Activated CD4-positive, alpha-beta T cell treated with anti-CD3 and anti-CD28 coated beads, Interleukin-2, Interleukin-4, amounts not matched to agents 100 ng/mL and 50 ng/mL, durations not matched to agents 16 hours and 8 hours (primary cell): ENCODE results near the gene FOXP4.

Experiments
- DNase-seq: peaks from one replicate; pipeline ENCODE4 v3.0.0-alpha.2; 2020; ENCODE audit warnings: low spot score

FOXP4 gene

GRCh38 chr6:41547799-41548097 is 1.6 kb downstream of the FOXP4 start:
- no peak for DNase-seq

GRCh38 chr6:41548098-41548840 is 2.1 kb downstream of the FOXP4 start:
- no peak for DNase-seq

- no peak for DNase-seq
These were observed 2.9 kb downstream of the FOXP4 start for GRCh38 chr6:41548841-41549642.

- DNase-seq: no peak
These were observed 3.5 kb downstream of the FOXP4 start for GRCh38 chr6:41549673-41550072.

- no peak for DNase-seq
These were observed 5.0 kb downstream of the FOXP4 start for GRCh38 chr6:41551086-41551700.

GRCh38 chr6:41551857-41552256 is 5.7 kb downstream of the FOXP4 start:
- no peak for DNase-seq

GRCh38 chr6:41552723-41553122 is 6.5 kb downstream of the FOXP4 start:
- no peak for DNase-seq

GRCh38 chr6:41553405-41553999 is 7.3 kb downstream of the FOXP4 start:
- no peak for DNase-seq

- DNase-seq: no peak
These were observed 9.4 kb downstream of the FOXP4 start for GRCh38 chr6:41555326-41556300.

GRCh38 chr6:41557335-41557734 is 11.2 kb downstream of the FOXP4 start:
- DNase-seq: no peak

- no peak for DNase-seq
These were observed 12.0 kb downstream of the FOXP4 start for GRCh38 chr6:41558033-41558807.

GRCh38 chr6:41559655-41560427 is 13.7 kb downstream of the FOXP4 start:
- DNase-seq: no peak

- peak; percentile 78 for DNase-seq
These were observed 14.4 kb downstream of the FOXP4 start for GRCh38 chr6:41560431-41561192.

- no peak for DNase-seq
These were observed 15.2 kb downstream of the FOXP4 start for GRCh38 chr6:41561416-41561815.

- DNase-seq: no peak
These were observed 16.0 kb downstream of the FOXP4 start for GRCh38 chr6:41561931-41562911.

GRCh38 chr6:41563060-41563776 is 17.0 kb downstream of the FOXP4 start:
- DNase-seq: no peak

GRCh38 chr6:41564448-41565142 is 18.4 kb downstream of the FOXP4 start:
- DNase-seq: no peak
